Measurements from ENCODE around the gene CHCHD3. TPM values are rescaled to one million over a fixed set of nuclear protein-coding genes. Genes with fewer than 3 reads are reported as not detected.
"Not testable (repeated sequence)": the region's sequence is repeated elsewhere in the genome, so short reads cannot be mapped to it uniquely, and the experiment has no call there.

Gene CHCHD3
- total RNA-seq, 1 experiment from 2014 or later = 102 TPM

GRCh38 chr7:132897093-132897687 lies 184.7 kb downstream of the CHCHD3 start:
- POLR2A ChIA-PET = no interaction called here
- BruUV-seq (replicated peaks) = no TSS peak

GRCh38 chr7:132895231-132895630 lies 186.7 kb downstream of the CHCHD3 start:
- Mint-ChIP-seq H3K4me3 (ENCODE audit: unreplicated experiment) (no peak overlapping the region), H3K27me3 (ENCODE audit: insufficient read depth, unreplicated experiment) (no peaks in the 10 kb centered on the region), H3K27ac (ENCODE audit: unreplicated experiment) (no peak overlapping the region), H3K9me3 (ENCODE audit: unreplicated experiment) (peaks cover 20% of the 10 kb centered on the region), H3K4me1 (ENCODE audit: low read depth, unreplicated experiment) (no peaks in the 10 kb centered on the region), H3K36me3 (ENCODE audit: insufficient read depth, unreplicated experiment) (peaks cover 6% of the 10 kb centered on the region)
- intact Hi-C loops (cut with micrococcal nuclease; ENCODE audit: unreplicated experiment) = no loop called here
- no peaks in the 10 kb centered on the region for H3K36me3 ChIP-seq (ENCODE audit: control insufficient read depth, insufficient read depth, low read length)
- no peak overlapping the region for H3K4me3 ChIP-seq (ENCODE audit: low read depth, low read length)
- no peaks in the 10 kb centered on the region for H3K27me3 ChIP-seq (replicated peaks; ENCODE audit: control insufficient read depth, insufficient read depth, low read length)
- ChIA-PET CTCF (no interaction called here), POLR2A (no interaction called here)
- DNase-seq = no peak
- no peaks in the 10 kb centered on the region for H3K4me1 ChIP-seq
- no peak for TF ChIP-seq CTCF (IDR thresholded peaks at IDR 0.05; ENCODE audit: insufficient read depth in 1 of 2, low read depth in 1 of 2, low read length in 1 of 2, severe bottlenecking in 1 of 2, unreplicated experiment in 1 of 2)
- no TSS peak for BruUV-seq (replicated peaks)
- peaks cover 8% of the 10 kb centered on the region; the same call in 1 of the 2 replicates for H3K9me3 ChIP-seq

More at GRCh38 chr7:132897093-132897687, 184.7 kb downstream of the CHCHD3 start:
- H3K4me3 Mint-ChIP-seq (ENCODE audit: unreplicated experiment) = no peak overlapping the region
- intact Hi-C loops (cut with micrococcal nuclease; ENCODE audit: unreplicated experiment) = no loop called here
- H3K27ac Mint-ChIP-seq (ENCODE audit: unreplicated experiment) = no peak overlapping the region
- Histone ChIP-seq H3K27me3 (replicated peaks; ENCODE audit: control insufficient read depth, insufficient read depth, low read length) (no peaks in the 10 kb centered on the region), H3K4me1 (peaks cover 16% of the 10 kb centered on the region), H3K9me3 (peaks cover 8% of the 10 kb centered on the region; the same call in 1 of the 2 replicates), H3K4me3 (ENCODE audit: low read depth, low read length) (no peak overlapping the region), H3K36me3 (ENCODE audit: control insufficient read depth, insufficient read depth, low read length) (no peaks in the 10 kb centered on the region)
- H3K9me3 Mint-ChIP-seq (ENCODE audit: unreplicated experiment) = peaks cover 12% of the 10 kb centered on the region
- peaks cover 9% of the 10 kb centered on the region for H3K4me1 Mint-ChIP-seq (ENCODE audit: low read depth, unreplicated experiment)
- TF ChIP-seq CTCF (IDR thresholded peaks at IDR 0.05; ENCODE audit: insufficient read depth in 1 of 2, low read depth in 1 of 2, low read length in 1 of 2, severe bottlenecking in 1 of 2, unreplicated experiment in 1 of 2) = no peak
- CTCF ChIA-PET = no interaction called here
- H3K27me3 Mint-ChIP-seq (ENCODE audit: insufficient read depth, unreplicated experiment) = no peaks in the 10 kb centered on the region
- DNase-seq = no peak
- peaks cover under 1% of the 10 kb centered on the region for H3K36me3 Mint-ChIP-seq (ENCODE audit: insufficient read depth, unreplicated experiment)

- H3K36me3 Mint-ChIP-seq (ENCODE audit: insufficient read depth, unreplicated experiment) = peaks cover 6% of the 10 kb centered on the region
- Histone ChIP-seq H3K4me3 (ENCODE audit: low read depth, low read length) (no peak overlapping the region), H3K36me3 (ENCODE audit: control insufficient read depth, insufficient read depth, low read length) (no peaks in the 10 kb centered on the region), H3K4me1 (no peaks in the 10 kb centered on the region), H3K27me3 (replicated peaks; ENCODE audit: control insufficient read depth, insufficient read depth, low read length) (no peaks in the 10 kb centered on the region), H3K9me3 (peaks cover 8% of the 10 kb centered on the region; the same call in 1 of the 2 replicates)
- ChIA-PET CTCF (no interaction called here), POLR2A (no interaction called here)
- no peak overlapping the region for H3K27ac Mint-ChIP-seq (ENCODE audit: unreplicated experiment)
- intact Hi-C loops (cut with micrococcal nuclease; ENCODE audit: unreplicated experiment) = no loop called here
- H3K9me3 Mint-ChIP-seq (ENCODE audit: unreplicated experiment) = peaks cover 20% of the 10 kb centered on the region
- no peak overlapping the region for H3K4me3 Mint-ChIP-seq (ENCODE audit: unreplicated experiment)
- H3K4me1 Mint-ChIP-seq (ENCODE audit: low read depth, unreplicated experiment) = no peaks in the 10 kb centered on the region
- BruUV-seq (replicated peaks) = no TSS peak
- TF ChIP-seq CTCF (IDR thresholded peaks at IDR 0.05; ENCODE audit: insufficient read depth in 1 of 2, low read depth in 1 of 2, low read length in 1 of 2, severe bottlenecking in 1 of 2, unreplicated experiment in 1 of 2) = no peak
- no peak for DNase-seq
- no peaks in the 10 kb centered on the region for H3K27me3 Mint-ChIP-seq (ENCODE audit: insufficient read depth, unreplicated experiment)
These were observed 188.3 kb downstream of the CHCHD3 start for GRCh38 chr7:132893560-132893959.

- H3K4me1 Mint-ChIP-seq (ENCODE audit: low read depth, unreplicated experiment); H3K9me3 ChIP-seq; CTCF ChIA-PET; H3K27me3 Mint-ChIP-seq (ENCODE audit: insufficient read depth, unreplicated experiment); H3K4me3 Mint-ChIP-seq (ENCODE audit: unreplicated experiment); H3K4me1 ChIP-seq; H3K4me3 ChIP-seq (ENCODE audit: low read depth, low read length); H3K36me3 ChIP-seq (ENCODE audit: control insufficient read depth, insufficient read depth, low read length); H3K36me3 Mint-ChIP-seq (ENCODE audit: insufficient read depth, unreplicated experiment); H3K27ac Mint-ChIP-seq (ENCODE audit: unreplicated experiment); intact Hi-C loops (cut with micrococcal nuclease; ENCODE audit: unreplicated experiment); H3K27me3 ChIP-seq (replicated peaks; ENCODE audit: control insufficient read depth, insufficient read depth, low read length); DNase-seq; BruUV-seq (replicated peaks); POLR2A ChIA-PET: not testable (repeated sequence)
- peaks cover 20% of the 10 kb centered on the region for H3K9me3 Mint-ChIP-seq (ENCODE audit: unreplicated experiment)
These were observed 189.1 kb downstream of the CHCHD3 start for GRCh38 chr7:132892744-132893143.
